K562 (cell line): ENCODE measurements around the gene HSD17B1. TPM values are rescaled to one million over a fixed set of nuclear protein-coding genes. Genes with fewer than 3 reads are reported as not detected.

Experiments
- BRD4 ChIP-seq: fragments of 200-600 bp; sonication (generic); IDR thresholded peaks from 2 replicates; pipeline ENCODE4 v1.6.1; 2017; ENCODE audit warnings: inconsistent platforms
- CREBBP ChIP-seq: IDR thresholded peaks from one replicate; pipeline ENCODE4 v1.6.1; 2012; ENCODE audit warnings: low read depth, mild to moderate bottlenecking, control low read depth, inconsistent platforms, low read length
- DMBX1 ChIP-seq: fragments of 250-450 bp; sonication (Bioruptor Pico); IDR thresholded peaks from 2 replicates; pipeline ENCODE4 v1.8.0; 2022; ENCODE audit warnings: inconsistent platforms, mild to moderate bottlenecking, moderate library complexity, borderline replicate concordance
- ERF ChIP-seq: fragments of 450-650 bp; formaldehyde crosslinking; IDR thresholded peaks from 2 replicates; pipeline ENCODE4 v1.4.0; 2020; ENCODE audit warnings: mild to moderate bottlenecking, mixed read lengths
- FOSL1 ChIP-seq: fragments of 200-800 bp; sonication (Bioruptor generic); conservative IDR thresholded peaks from 2 replicates; pipeline ENCODE4 v1.6.1; 2016; ENCODE audit warnings: missing genetic modification characterization, missing compliant biosample characterization
- HIVEP1 ChIP-seq: fragments of 250-450 bp; sonication (Bioruptor Pico); IDR thresholded peaks from 2 replicates; pipeline ENCODE4 v1.4.0; 2020; ENCODE audit warnings: mild to moderate bottlenecking
- HLTF ChIP-seq: fragments of 450-650 bp; IDR thresholded peaks from 2 replicates; pipeline ENCODE4 v1.6.1; 2016
- NCOA1 ChIP-seq: fragments of 450-650 bp; IDR thresholded peaks from 2 replicates; pipeline ENCODE4 v1.6.1; 2016; ENCODE audit warnings: low read depth
- NCOA6 ChIP-seq: fragments of 450-650 bp; IDR thresholded peaks from 2 replicates; pipeline ENCODE4 v1.6.1; 2017; ENCODE audit warnings: mild to moderate bottlenecking
- NFATC3 ChIP-seq: fragments of 450-650 bp; IDR thresholded peaks from 2 replicates; pipeline ENCODE4 v1.6.1; 2017; ENCODE audit warnings: mild to moderate bottlenecking
- NFYB ChIP-seq: IDR thresholded peaks from 2 replicates; pipeline ENCODE4 v1.6.1; 2011; ENCODE audit warnings: mild to moderate bottlenecking, moderate library complexity; ENCODE audit not compliant: insufficient read length; ENCODE audit errors: extremely low read depth
- PHB2 ChIP-seq: fragments of 450-650 bp; IDR thresholded peaks from 2 replicates; pipeline ENCODE4 v1.6.1; 2017; ENCODE audit warnings: low read depth
- RBM22 ChIP-seq: fragments of 200-400 bp; formaldehyde crosslinking; IDR thresholded peaks from 2 replicates; pipeline ENCODE4 v1.6.1; 2018; ENCODE audit warnings: low read length, low read depth; ENCODE audit not compliant: poor library complexity, severe bottlenecking
- SOX6 ChIP-seq: fragments of 450-650 bp; IDR thresholded peaks from 2 replicates; pipeline ENCODE4 v1.6.1; 2014; ENCODE audit warnings: mild to moderate bottlenecking
- ZNF408 ChIP-seq: fragments of 250-450 bp; sonication (Bioruptor Pico); IDR thresholded peaks from 2 replicates; pipeline ENCODE4 v1.4.0; 2020; ENCODE audit warnings: low read depth, mild to moderate bottlenecking, moderate library complexity
- ZSCAN29 ChIP-seq: fragments of 450-650 bp; IDR thresholded peaks from 2 replicates; pipeline ENCODE4 v1.6.1; 2017
- polyA plus RNA-seq, 8 experiments: library from polyadenylated mRNA; depleted of rRNA in 4 of 8; stranded (reverse) in 5 of 8; unstranded in 3 of 8; fragments of >200 nt; fragmentation: Nextera tagmentation in 2 of 8; fragmentation: Illumina TruSeq in 1 of 8; extraction: Ambion mirVana in 2 of 8; extraction: Trizol in 1 of 8; gene quantifications; 2 replicates each; pipeline versions ENCODE4 v1.2.1 to v1.2.3, GENCODE V29; 2011 to 2014; ENCODE audit warnings: inconsistent platforms in 1 of 8, missing spikeins in 1 of 8
- total RNA-seq, 7 experiments: library from RNA; depleted of rRNA in 6 of 7; stranded (reverse); fragments of >200 nt in 6 of 7; fragmentation: Illumina TruSeq in 2 of 7; extraction: Trizol in 2 of 7; gene quantifications; 2 replicates each; pipeline versions ENCODE4 v1.2.1 to v1.2.3, GENCODE V29; 2011 to 2021; ENCODE audit warnings: low replicate concordance in 1 of 7
- TF ChIP-seq, protein P1 (sequence below), 2 experiments: fragments of 450-650 bp; formaldehyde crosslinking in 1 of 2; IDR thresholded peaks; 2 replicates each; pipeline versions ENCODE4 v1.4.0 to v1.6.1; 2014 to 2020; ENCODE audit warnings: mild to moderate bottlenecking in 2 of 2, borderline replicate concordance in 1 of 2, low read depth in 1 of 2
- TF ChIP-seq, protein P2 (sequence below): fragments of 250-450 bp; sonication (Bioruptor Pico); IDR thresholded peaks from 2 replicates; pipeline ENCODE4 v1.4.0; 2020; ENCODE audit warnings: borderline replicate concordance

The HSD17B1 gene
- total and polyA plus RNA-seq, 9 of the 15 experiments (the other 6 are each of a cell fraction or from before 2014, with no cell fraction given): 0.55 to 21.1 (median 3.6) TPM

DNA sequence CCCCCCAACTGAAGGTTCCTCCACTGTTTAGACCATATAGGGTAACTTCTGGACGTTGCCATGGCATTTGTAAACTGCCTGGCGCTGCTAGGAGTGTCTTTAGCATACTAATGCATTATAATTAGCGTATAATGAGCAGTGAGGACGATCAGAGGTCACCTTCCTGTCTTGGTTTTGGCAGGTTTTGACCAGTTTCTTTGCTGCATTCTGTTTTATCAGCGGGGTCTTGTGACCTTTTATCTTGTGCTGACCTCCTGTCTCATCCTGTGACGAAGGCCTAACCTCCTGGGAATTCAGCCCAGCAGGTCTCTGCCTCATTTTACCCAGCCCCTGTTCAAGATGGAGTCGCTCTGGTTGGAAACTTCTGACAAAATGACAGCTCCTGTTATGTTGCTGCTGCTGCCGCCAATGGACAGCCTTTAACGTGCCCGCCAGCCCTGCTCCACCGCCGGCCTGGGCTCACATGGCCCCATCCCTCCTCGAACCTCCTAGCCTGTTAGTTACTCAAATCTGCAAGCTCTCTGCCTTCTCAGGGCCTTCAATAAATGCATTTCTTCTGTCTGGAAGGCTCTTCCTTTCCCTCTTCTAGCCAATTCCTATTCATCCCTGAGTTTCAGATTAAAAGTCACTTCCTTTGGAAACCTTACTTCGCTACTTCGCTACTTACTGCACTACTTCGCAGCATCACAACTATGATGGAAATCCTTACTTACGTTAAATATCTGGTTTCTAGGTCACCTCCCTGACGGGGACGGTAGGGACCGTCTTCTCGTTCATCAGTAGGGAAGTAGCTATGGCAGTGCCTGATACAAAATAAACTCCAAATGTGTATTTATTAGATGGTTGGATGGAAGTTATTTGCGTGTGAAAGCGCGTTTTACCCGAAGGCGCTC lies 17.3 kb upstream of the HSD17B1 start (continued):
- TF ChIP-seq, protein P1, sequence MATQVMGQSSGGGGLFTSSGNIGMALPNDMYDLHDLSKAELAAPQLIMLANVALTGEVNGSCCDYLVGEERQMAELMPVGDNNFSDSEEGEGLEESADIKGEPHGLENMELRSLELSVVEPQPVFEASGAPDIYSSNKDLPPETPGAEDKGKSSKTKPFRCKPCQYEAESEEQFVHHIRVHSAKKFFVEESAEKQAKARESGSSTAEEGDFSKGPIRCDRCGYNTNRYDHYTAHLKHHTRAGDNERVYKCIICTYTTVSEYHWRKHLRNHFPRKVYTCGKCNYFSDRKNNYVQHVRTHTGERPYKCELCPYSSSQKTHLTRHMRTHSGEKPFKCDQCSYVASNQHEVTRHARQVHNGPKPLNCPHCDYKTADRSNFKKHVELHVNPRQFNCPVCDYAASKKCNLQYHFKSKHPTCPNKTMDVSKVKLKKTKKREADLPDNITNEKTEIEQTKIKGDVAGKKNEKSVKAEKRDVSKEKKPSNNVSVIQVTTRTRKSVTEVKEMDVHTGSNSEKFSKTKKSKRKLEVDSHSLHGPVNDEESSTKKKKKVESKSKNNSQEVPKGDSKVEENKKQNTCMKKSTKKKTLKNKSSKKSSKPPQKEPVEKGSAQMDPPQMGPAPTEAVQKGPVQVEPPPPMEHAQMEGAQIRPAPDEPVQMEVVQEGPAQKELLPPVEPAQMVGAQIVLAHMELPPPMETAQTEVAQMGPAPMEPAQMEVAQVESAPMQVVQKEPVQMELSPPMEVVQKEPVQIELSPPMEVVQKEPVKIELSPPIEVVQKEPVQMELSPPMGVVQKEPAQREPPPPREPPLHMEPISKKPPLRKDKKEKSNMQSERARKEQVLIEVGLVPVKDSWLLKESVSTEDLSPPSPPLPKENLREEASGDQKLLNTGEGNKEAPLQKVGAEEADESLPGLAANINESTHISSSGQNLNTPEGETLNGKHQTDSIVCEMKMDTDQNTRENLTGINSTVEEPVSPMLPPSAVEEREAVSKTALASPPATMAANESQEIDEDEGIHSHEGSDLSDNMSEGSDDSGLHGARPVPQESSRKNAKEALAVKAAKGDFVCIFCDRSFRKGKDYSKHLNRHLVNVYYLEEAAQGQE (IDR thresholded peaks at IDR 0.05; ENCODE audit: borderline replicate concordance): peak; percentile 84
- TF ChIP-seq, protein P1 (CRISPR knock-in tag; IDR thresholded peaks at IDR 0.05; ENCODE audit: low read depth): peak; percentile 86
- TF ChIP-seq HLTF (no peak), ERF (CRISPR knock-in tag) (peak; percentile 96), RBM22 (no peak), NFATC3 (0 out of 2 replicates have a peak, but pooled peaks have one; percentile 43), NFYB (no peak), NCOA6 (no peak), NCOA1 (no peak; the same call in 1 of the 2 replicates), SOX6 (no peak), HIVEP1 (CRISPR knock-in tag) (peak; percentile 97), ZSCAN29 (no peak), CREBBP (no peak), DMBX1 (CRISPR knock-in tag) (peak; percentile 99), ZNF408 (CRISPR knock-in tag) (no peak), FOSL1 (no peak; the same call in none of the 2 replicates), PHB2 (no peak), BRD4 (no peak; the same call in 1 of the 2 replicates)
- TF ChIP-seq, protein P2, sequence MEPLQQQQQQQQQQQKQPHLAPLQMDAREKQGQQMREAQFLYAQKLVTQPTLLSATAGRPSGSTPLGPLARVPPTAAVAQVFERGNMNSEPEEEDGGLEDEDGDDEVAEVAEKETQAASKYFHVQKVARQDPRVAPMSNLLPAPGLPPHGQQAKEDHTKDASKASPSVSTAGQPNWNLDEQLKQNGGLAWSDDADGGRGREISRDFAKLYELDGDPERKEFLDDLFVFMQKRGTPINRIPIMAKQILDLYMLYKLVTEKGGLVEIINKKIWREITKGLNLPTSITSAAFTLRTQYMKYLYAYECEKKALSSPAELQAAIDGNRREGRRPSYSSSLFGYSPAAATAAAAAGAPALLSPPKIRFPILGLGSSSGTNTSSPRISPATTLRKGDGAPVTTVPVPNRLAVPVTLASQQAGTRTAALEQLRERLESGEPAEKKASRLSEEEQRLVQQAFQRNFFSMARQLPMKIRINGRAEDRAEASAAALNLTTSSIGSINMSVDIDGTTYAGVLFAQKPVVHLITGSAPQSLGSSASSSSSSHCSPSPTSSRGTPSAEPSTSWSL (CRISPR knock-in tag): peak; percentile 95
